ENCODE results near the gene ZNF354B.

Gene ZNF354B

GRCh38 chr5:178895615-178896571, 36.1 kb downstream of the ZNF354B start, which contains the start of gene ZFP2:
TSS of gene ZFP2 (plus strand) at chr5:178895913. CDS start at chr5:178931314, 35,401 bp downstream.
- no peaks in the 10 kb centered on the region for H3K36me3 ChIP-seq
- H3K27ac ChIP-seq = no peak within 1 kb of the TSS
- no peak within 1 kb of the TSS for H3K4me3 ChIP-seq (ENCODE audit: low read depth in 1 of 2, low read length in 1 of 2)
- peaks cover 56% of the 10 kb centered on the region for H3K27me3 ChIP-seq
- TF ChIP-seq CTCF (IDR thresholded peaks at IDR 0.05) = no peak
- peaks cover 7% of the 10 kb centered on the region for H3K9me3 ChIP-seq
- no peaks in the 10 kb centered on the region for H3K4me1 ChIP-seq (ENCODE audit: control insufficient read depth in 1 of 2, insufficient read depth in 1 of 2, low read depth in 1 of 2, low read length in 1 of 2)

GRCh38 chr5:178899289-178899688, 39.5 kb downstream of the ZNF354B start:
- no peak for TF ChIP-seq CTCF (IDR thresholded peaks at IDR 0.05)
- Histone ChIP-seq H3K4me1 (ENCODE audit: control insufficient read depth in 1 of 2, insufficient read depth in 1 of 2, low read depth in 1 of 2, low read length in 1 of 2) (no peaks in the 10 kb centered on the region), H3K27ac (no peak overlapping the region), H3K9me3 (peaks cover 10% of the 10 kb centered on the region), H3K27me3 (peaks cover 46% of the 10 kb centered on the region), H3K4me3 (ENCODE audit: low read depth in 1 of 2, low read length in 1 of 2) (no peak overlapping the region), H3K36me3 (no peaks in the 10 kb centered on the region)

- Histone ChIP-seq H3K36me3 (no peaks in the 10 kb centered on the region), H3K27ac (no peak overlapping the region), H3K4me1 (ENCODE audit: control insufficient read depth in 1 of 2, insufficient read depth in 1 of 2, low read depth in 1 of 2, low read length in 1 of 2) (no peaks in the 10 kb centered on the region), H3K9me3 (peaks cover 8% of the 10 kb centered on the region), H3K27me3 (peaks cover 10% of the 10 kb centered on the region), H3K4me3 (ENCODE audit: low read depth in 1 of 2, low read length in 1 of 2) (no peak overlapping the region)
- TF ChIP-seq CTCF (IDR thresholded peaks at IDR 0.05) = no peak
Measured at GRCh38 chr5:178902849-178903248, 43.1 kb downstream of the ZNF354B start.

- no peak overlapping the region for H3K27ac ChIP-seq
- H3K27me3 ChIP-seq = no peaks in the 10 kb centered on the region
- no peak for TF ChIP-seq CTCF (IDR thresholded peaks at IDR 0.05)
- no peaks in the 10 kb centered on the region for H3K4me1 ChIP-seq (ENCODE audit: control insufficient read depth in 1 of 2, insufficient read depth in 1 of 2, low read depth in 1 of 2, low read length in 1 of 2)
- H3K36me3 ChIP-seq = no peaks in the 10 kb centered on the region
- no peak overlapping the region for H3K4me3 ChIP-seq (ENCODE audit: low read depth in 1 of 2, low read length in 1 of 2)
- peaks cover 57% of the 10 kb centered on the region for H3K9me3 ChIP-seq
Measured at GRCh38 chr5:178931846-178932760, 72.3 kb downstream of the ZNF354B start.
